NK-92 (cell line): Measurements from ENCODE around the gene BICC1.
"Not testable (repeated sequence)": the region's sequence is repeated elsewhere in the genome, so short reads cannot be mapped to it uniquely, and the experiment has no call there.

Source experiments
- DNase-seq: peaks from one replicate; lab custom pipeline; 2025; ENCODE audit not compliant: unreplicated experiment; lab: John Stamatoyannopoulos, UW

BICC1 gene

GRCh38 chr10:58842860-58843376, 330.2 kb downstream of the BICC1 start:
- DNase-seq: no peak

GRCh38 chr10:58843760-58844159, 331.1 kb downstream of the BICC1 start:
- DNase-seq: no peak

GRCh38 chr10:58844680-58845079, 332.0 kb downstream of the BICC1 start:
- DNase-seq: no peak

GRCh38 chr10:58846856-58847255, 334.2 kb downstream of the BICC1 start:
- DNase-seq: no peak

GRCh38 chr10:58851606-58852005, 338.9 kb downstream of the BICC1 start:
- no peak for DNase-seq

- no peak for DNase-seq
Measured at GRCh38 chr10:58853668-58854067, 341.0 kb downstream of the BICC1 start.

- DNase-seq: no peak
Measured at GRCh38 chr10:58854811-58855210, 342.1 kb downstream of the BICC1 start.

GRCh38 chr10:58856508-58857240, 344.0 kb downstream of the BICC1 start:
- DNase-seq: no peak

- no peak for DNase-seq
Measured at GRCh38 chr10:58857251-58857805, 344.7 kb downstream of the BICC1 start.

GRCh38 chr10:58858123-58858522, 345.5 kb downstream of the BICC1 start:
- DNase-seq: not testable (repeated sequence)

- no peak for DNase-seq
Measured at GRCh38 chr10:58859526-58859925, 346.9 kb downstream of the BICC1 start.

- no peak for DNase-seq
Measured at GRCh38 chr10:58867683-58868082, 355.0 kb downstream of the BICC1 start.

GRCh38 chr10:58868736-58869435, 356.2 kb downstream of the BICC1 start:
- no peak for DNase-seq

GRCh38 chr10:58870070-58870469, 357.4 kb downstream of the BICC1 start:
- DNase-seq: no peak

- no peak for DNase-seq
Measured at GRCh38 chr10:58873161-58873560, 360.5 kb downstream of the BICC1 start.
